Stimulated activated CD4-positive, alpha-beta T cell treated with anti-CD3 and anti-CD28 coated beads, Interleukin-12 subunit alpha, Interleukin-12 subunit beta, amount 100 ng/mL, for 4 hours (primary cell): ENCODE results near the gene SLC22A23.

Source experiments
- DNase-seq: peaks from one replicate; pipeline ENCODE4 v3.0.0-alpha.2; 2020

The SLC22A23 gene

DNA sequence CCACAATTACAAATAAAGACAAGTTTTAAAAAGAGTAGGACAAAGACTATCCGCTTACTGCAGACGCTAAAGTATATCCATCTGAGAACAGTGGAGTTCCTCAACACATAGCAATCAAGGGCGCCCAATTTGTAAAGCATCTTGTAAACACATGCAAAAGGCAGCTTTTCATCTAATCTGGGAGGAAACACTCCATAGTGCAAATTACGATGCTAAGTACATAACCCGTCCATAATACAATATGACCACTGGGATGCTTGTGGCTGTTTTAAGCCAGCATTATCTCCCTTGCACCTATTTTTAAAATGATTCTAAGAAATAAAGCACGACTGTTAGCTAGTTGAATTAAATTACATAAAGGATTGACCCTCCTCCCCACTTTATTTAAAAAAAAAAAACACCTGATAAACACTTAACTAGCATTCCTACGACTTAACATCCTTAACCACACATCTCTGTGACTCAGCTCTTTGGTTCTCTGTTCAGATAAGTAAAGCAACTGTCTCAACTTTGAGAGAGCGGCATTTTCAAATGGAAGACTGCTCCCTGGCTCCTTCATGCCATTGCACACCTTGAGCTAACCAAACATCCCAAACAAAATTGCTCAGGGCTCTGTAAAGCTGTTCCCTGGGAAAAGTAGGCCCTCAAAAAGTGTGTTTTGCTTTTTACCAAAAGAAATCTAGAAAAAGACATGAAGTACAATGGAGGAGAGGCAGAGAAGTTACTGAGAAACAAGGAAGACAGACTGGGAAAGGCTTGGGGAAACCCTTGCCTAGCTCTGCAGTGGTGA lies 14.2 kb downstream of the SLC22A23 start:
- DNase-seq, result no peak

DNA sequence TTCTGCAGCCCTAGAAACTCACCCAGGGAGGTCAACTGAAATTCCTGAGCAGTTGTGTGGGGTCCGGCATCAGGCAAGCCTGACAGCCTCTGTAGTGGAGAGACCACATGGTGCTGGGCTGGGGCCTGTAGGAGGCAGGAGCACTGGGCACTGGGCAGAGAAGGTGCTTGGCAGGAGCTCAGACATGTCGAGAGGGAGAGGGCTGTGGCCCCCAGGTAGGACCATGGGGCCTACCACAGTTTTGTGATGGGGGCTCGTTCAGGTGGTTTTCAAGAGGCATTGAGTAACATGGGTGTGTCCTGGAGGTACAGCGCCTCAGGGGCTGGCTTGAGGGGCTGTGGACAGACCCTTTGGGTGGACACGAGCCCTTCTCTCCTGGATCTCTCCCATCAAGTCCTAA lies 15.9 kb downstream of the SLC22A23 start:
- DNase-seq, result no peak

DNA sequence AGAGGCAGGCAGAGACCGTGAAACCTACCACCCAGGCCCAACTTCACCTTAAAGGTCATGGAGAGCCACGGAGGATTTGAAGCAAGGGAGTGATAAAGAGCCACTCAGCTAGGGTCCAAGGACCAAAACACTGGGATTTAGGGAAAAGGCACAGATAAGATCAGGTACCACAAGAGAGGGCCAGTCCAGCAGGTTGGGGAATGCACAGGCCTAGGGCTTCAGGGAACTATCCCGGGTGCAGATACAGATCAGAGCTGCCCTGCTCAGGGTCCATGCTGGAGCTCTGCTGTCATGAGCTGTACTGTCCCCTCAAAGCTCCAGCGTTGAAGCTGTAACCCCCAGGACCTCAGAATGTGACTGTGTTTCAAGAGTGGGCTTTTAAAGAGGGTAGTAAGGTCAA lies 16.9 kb downstream of the SLC22A23 start:
- DNase-seq, result no peak

DNA sequence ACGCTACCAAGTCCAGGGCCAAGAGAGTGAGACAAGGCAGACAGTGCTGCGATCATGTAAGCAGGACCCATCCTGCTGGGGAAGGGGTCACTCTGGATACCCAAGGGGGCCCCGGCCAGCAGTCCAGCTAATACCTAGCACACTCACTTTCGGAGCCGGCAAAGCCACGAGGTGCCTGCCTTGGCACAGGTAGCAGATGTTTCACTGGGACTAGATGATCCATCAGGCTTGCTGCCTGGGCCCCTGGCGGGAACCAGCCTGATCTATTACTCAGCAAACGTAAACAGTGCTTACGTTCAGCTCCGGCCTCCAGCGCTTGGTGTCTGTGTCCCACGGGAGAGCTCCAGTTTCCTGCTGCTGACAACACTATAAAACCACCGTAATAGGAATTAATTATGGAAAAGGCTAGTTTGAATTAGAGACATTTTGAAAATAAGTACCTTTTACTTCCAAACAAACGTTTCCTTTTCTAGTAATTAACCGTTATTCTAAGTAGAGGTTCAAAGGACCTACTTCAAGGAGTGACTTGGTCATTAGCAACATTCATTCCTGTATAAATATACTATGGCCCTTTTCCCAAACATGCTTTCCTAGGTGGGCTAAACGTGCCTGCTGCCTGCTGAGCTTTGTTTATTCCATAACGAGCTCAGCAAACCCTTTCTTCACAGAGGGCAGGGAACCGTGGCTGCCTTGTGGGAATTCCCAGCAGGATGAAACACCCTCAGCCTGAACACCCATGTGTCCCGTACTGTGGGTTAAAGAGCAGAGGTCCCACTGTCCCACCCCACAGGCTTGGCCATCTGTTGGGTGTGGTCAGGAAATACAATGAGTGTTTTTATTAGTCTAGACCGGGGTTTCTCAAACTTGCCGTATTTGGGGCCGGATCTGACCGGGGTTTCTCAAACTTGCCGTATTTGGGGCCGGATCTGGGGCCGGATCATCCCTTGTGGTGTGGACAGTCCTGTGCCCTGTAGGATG lies 18.4 kb downstream of the SLC22A23 start:
- DNase-seq, result no peak

DNA sequence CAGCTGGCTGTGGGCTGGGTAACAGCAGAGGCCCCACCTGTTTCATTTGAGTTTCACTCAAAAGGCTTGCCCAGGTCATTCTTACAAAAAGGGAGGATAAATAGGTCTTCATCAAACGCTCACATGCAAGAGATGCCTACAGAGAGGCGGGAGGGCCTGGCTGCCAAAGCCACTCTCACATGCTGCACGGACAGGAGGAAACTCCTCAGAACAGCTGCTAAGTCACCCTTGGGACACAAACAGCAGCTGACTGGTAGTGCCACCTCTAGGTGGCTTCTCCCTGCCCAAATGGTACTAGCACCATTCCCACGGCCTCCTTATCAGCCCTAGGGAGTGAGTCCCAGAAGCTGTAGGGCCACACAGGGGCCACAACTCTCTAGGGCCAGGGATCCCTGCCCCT lies 23.8 kb downstream of the SLC22A23 start:
- no peak for DNase-seq

DNA sequence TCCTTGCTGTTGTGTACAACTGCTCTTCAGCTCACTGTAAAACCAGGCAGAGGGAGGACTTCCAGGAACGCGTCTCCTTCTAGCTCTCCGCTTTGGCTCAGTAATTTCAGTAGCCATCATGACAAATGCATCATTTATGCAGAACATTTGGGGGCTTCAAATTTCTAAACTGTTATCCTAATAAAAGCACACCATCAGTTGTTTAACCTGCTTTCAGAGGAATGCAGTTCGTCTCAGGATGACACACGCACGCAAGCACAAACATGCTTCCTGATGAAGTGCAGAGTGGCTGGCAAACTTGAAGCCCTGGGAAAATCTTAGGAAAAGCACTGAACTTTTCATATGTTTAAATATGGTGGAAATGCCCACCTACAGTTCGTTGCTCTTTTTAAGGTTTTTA lies 24.4 kb downstream of the SLC22A23 start:
- no peak for DNase-seq

DNA sequence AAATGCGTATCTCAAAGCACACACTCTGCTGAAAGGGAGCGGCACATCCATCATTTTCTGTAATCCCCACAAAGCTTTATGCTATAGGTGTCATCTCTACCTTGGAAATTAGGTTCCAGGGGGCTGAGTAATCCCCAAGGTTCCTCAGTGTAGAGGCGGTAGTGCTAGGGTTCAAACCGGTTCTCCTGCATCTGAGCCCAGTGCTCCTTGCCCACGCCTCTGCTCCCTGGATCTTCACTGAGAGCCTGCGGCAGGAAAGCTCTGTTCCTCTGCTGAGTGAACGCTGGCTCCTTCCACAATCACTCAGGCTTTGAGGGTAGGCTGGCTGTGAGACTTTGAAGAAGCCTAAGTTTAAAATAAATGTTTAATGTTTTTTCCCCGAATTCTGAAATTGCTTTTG lies 24.9 kb downstream of the SLC22A23 start:
- no peak for DNase-seq

DNA sequence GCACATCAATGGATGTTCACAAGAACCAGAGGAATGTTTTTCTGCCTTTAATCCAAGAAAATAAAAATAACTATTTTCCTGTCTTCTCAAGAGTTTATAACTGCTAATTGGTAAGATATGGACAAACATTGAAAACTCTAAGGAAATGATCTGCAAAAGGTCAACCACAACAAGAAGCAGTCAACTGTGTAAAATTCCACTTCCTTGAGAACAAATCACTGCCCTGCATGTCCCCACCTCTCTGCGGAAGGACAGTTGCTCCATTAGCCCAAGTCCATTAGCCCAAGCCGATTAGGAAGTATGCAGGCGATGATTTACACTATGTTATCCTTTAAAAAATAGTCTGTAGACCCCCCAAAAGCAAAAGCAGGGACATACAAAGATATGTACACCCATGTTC lies 27.6 kb downstream of the SLC22A23 start:
- no peak for DNase-seq

DNA sequence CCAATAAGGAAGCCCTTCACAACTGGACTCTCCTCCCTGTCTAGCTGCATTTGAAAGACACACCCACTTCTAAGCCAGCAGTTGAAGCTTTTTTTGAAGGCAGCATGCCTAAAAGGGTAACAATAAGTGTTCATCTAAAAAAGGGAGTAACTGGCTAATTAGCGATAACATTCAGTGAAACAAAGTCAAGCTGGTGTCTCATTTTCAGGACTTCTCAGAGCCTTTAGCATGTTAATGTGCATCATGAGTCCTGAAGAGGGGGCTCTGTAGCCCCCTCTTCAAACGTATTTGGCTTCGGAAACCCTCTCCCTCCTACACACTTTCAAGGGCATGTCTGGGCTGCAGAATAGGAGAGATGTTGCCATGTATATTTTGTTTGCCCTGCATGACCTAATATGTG lies 28.1 kb downstream of the SLC22A23 start:
- no peak for DNase-seq

DNA sequence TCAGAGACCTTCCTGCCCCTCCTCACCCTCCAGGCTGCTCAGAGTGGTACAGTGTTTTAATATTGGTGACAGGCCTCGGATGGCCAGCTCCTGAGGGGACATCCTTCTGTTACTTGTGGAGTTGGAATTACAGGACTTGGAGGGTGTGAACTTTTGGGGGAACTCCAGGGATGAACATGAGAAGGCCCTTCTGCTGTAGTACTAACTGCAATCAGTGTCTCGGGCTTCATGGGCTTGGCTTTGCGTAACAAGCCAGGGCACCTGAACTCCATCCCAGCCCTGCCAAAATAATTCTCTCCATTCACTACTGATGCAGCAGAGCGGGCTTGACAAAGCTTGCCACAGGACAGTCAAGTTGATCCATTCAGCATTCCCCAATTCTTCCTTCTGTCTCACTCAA lies 28.6 kb downstream of the SLC22A23 start:
- DNase-seq, result no peak

DNA sequence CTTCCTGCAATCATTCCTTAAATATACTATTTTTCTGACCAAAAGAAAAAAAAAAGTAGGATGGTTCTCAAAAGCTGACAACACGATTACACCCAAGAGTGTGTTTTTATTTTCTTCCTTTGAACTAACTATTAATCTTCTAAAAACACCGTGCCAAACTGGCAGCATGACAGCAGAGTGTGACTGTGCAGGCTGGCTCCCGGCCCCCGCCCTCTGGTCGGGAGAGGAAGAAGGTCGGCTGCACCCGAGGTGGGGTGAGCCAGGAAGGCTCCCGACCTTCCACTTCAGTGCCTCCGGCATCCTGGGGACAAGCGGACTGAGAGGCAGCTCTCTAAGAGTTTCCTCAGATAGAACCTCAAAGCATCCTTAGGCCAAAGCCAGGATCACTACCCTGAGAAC lies 29.2 kb downstream of the SLC22A23 start:
- no peak for DNase-seq

DNA sequence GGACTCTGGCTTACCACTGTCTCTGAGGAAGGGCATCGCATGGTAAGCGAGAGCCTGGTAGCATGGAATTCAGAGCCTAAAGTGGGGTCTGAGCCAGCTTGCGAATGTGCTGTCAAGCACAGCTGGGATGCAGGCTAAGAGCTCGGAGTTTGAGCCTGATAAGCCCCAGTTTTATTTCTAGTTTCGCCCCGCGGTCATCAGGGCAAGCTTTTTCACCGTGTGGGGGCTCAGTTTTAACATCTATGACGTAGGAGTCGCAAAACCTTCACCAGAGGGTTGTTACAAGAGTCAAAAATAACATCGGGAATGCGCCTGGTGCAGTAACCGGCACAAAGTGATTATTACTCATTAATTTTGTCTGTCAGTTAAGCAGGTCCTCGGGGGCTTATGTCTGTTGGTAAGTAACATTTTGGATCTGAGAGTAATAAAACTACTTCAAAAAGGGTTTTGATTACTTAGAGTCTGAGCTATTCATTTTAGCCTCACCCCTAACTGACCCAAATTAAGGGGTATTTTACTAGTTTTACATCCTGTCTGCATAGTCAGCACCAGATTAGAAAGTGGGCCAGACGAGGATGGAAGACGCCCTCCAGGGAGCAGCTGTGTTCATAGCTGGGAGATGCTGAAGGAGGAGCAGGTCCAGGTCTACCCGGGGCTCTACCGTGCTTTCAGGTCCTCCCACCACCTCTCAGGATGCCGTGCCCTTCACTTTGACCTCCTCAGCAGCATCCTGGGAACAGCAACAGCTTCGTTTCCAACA lies 29.7 kb downstream of the SLC22A23 start:
- DNase-seq, result no peak

DNA sequence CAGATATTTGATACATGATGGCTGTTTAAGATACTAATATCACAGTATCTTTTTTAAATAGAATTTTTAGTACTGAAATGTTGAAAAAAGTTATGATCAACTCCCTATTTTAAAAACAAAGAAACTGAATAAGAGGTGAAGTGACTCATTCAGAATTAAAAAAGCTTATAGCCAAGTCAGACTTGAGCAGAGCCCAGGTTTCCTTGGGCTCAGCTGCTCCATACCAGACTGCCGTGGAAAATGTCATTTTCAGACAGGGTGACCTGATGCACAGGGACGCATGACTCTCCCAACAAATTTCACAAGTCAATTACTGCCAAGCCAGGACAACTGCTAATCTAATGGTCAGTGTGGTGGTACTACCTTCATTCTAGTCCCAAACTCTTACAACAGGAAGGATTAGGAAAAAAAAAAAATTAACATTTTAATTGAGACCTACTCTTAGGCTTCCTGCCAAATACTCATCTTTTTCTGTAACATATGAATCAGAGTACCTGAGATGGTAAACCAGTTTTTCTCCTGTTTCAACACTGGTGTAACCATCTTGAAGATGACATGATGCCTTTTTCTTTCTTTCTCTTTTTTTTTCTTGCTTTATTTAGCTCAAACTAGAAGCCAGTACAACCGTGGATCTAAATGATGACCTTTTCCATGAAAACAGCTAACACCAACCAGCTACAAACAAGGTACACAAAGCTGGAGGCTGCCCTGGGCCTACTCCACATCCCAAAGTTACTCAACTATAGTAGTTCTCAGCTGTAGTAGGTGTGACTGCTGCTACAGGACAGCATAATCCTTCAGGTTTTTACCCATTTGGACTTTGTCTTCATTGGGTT lies 30.5 kb downstream of the SLC22A23 start:
- DNase-seq, result no peak

DNA sequence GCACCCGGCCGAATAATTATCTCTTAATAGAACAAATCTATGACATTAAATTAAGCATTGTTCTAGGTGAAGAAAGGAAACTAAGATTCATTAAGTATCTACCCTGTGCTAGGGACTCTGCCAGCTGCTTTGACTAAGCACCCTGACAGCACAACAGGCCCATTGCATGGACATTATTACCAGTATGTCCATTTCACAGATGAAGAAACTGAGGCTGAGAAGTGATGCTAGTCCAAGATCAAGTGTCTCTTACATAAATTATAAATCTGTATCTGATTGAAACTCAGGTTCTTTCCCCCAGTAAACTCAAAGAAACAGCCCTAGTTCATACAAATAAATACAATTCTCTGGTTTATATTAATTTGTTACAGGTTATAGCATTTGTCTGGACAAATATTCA lies 31.3 kb downstream of the SLC22A23 start:
- DNase-seq, result no peak

DNA sequence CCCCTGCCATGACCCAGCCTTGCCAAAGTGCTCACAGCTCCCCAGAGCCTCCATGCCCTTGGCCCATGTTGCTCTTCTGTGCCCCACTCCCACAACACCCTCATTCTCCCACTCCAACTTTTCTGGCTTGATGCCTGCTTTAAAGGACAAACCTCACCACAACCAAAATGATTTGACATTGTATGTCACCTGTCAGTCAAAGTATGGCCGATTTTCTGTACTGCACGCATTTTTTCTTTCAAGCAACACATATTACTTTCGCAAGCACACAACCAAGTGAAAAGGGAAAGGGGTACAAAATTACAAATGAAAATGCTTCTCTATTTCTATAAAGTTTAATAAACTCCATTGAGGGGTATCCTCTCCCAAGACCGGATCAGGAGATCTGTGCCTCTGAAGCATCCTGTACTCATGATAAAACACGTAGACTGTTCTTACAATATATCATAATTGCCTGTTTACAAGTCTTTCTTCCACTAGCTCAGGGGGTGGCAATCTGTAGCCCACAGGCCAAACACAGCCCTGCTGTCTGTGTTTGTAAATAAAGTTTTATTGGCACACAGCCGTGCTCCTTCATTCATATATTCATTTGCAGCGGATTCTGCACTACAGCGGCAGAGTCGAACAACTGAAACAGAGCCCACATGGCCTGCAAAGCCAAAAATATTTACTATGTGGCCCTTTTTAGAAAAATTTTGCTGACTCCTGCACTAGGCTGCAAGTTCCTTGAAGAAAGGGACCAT lies 32.5 kb downstream of the SLC22A23 start:
- DNase-seq, result no peak

DNA sequence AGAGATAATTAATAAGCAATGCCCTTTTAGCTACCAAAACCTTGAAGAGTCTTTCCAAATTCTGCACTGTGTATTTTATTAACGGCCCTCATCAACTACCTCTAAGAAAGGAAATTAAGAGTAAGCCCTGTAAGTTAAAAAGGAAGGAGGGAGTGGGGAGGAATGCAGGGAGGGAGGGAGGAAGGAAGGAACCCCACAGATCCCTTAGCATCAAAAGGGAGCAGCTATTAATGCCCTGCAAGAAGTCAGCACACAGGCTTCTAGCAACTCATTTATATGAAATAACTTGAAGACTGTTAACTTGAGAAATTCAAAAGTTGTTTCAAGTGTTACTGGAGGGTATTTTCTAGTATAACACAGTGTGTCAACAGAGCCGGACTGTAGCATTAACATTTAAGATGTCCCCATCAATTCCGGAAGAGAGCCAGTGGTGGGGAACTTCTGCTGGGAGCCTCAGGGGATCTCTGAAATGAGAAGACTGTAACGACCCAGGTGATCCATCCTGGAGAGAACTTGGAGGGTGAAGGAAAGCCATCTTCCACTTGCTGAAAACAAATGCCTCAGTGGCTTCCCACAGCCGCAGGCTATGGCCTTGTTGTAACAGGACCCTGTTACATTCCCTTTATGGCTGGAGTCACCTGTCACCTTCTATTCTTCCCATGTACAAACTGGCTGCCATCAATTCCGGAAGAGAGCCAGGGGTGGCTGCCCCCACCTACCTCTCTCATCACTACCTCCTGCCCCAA lies 33.2 kb downstream of the SLC22A23 start:
- DNase-seq, result no peak

DNA sequence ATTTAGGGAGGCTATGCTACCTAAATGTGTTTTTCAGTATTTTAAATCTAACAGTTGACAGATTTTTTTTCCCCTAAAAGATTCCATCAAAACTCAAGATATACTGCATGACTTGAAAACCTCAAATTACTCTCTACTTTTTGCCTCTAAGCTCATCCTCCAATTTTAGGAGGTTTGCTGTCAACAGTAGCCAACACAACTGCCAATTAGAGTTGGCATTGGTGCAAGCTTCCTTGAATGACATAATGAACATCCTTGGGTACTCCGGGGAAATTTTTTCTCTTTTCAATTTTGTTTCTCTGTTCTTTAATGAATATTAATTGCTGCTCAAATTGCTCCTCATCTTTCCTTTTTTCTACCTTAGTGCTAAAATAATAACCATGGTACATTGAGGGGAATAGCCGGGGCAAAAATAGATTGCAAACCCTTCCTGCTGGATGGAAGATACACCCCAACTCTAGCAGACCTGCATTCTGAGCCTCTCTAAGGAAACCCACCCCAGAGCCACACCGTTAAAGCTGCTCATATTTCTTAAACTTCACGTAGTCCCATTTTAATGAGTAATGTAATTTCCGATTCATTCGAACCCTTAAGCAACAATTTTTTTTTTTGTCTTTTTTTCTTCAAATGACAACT lies 34.3 kb downstream of the SLC22A23 start:
- no peak for DNase-seq

DNA sequence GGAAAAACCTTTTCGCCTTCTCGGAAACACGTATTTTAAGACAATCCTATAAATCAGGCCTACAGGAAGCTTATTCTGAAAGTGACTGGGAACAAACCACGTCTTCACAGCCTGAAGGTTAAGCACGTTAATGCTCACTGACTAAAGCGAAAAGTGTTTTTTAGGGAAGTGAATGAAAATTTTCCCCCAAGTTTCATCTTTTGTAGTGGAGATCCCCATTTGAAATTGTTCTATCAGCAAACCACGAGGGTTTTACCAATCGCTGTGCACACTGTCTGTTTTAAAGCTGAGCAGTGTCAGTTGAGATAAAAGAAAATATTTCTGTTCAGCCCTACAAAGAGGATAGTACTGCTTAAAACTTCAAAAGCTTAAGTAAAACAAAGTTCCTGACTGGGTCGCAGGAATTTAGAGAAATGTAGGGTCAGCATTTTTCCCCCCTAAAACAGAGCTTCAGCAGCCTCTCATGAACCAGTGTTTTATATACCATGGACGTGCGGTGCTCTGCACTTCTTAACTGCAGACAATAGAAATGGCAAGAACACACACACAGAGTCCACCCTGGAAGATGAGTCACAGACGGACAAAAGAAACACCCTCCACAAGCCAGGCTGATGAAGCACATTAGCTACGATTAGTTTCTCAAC lies 34.9 kb downstream of the SLC22A23 start:
- DNase-seq, result no peak

DNA sequence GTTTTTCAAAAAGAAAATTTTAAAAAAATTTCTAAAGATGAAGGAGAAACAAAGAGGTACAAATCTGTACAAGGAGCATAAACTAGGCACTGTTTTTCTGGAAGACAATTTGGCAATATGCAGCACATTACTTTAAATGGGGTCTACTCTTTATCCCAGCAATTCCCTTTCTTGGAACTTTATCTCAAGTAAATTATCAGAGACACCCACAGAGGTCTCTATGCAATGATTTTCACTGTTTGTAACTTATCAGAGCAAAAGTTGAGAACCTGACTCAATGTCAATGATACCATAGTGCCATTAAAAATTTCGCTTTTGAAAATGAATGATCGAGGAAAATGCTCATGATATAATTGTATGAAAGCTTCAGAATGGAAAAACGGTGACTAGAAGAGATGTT lies 35.7 kb downstream of the SLC22A23 start:
- DNase-seq, result no peak
